ENCODE measurements around the gene DPAGT1.
"Not testable (repeated sequence)": the region's sequence is repeated elsewhere in the genome, so short reads cannot be mapped to it uniquely, and the experiment has no call there.

DPAGT1 gene

DNA sequence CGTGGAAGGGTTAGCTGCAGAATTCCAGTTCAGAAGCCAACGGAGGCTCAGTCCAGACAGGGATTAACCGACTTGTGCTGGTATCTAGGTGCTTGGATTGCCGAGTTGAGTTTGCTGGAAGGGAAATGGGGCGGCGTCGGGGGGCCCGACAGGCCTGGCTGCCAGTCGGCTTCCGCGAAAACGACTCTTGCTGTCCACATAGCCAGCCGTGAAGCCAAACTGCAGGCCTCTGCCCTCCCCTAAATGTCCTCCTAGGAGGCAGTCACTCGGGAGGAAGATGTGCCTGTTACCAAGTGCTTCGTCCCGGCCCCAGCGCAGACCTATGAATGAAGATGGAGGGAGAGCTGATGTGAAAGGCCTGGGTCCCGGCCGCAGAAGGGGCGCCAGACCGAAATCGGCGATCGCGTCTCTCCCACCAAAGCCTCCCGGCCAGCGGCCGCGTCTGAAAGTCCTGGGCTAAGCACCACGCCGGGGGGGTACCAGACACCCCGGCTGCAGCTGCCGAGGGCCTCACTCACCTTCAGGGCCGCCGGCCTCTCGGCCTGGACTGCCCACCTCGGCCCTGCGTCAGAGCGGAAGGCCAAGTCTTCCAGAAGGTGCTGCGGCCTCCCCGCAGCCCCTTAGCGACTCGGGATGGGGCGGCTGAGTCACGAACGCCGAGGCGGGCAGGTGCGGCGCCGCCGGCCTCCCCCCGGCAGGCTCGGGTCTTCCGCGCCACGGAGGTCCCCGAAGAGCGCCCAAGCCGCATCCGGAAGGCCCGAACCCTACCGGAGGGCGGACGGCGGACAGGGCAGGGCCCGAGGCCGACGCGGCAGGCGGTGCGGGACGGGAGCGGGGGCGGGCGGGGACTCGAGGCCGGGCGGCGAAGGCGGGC, 7.5 kb downstream of the DPAGT1 start:
- DNase-seq = no peak

GRCh38 chr11:119092880-119093842, 8.5 kb downstream of the DPAGT1 start:
- DNase-seq = no peak

DNA sequence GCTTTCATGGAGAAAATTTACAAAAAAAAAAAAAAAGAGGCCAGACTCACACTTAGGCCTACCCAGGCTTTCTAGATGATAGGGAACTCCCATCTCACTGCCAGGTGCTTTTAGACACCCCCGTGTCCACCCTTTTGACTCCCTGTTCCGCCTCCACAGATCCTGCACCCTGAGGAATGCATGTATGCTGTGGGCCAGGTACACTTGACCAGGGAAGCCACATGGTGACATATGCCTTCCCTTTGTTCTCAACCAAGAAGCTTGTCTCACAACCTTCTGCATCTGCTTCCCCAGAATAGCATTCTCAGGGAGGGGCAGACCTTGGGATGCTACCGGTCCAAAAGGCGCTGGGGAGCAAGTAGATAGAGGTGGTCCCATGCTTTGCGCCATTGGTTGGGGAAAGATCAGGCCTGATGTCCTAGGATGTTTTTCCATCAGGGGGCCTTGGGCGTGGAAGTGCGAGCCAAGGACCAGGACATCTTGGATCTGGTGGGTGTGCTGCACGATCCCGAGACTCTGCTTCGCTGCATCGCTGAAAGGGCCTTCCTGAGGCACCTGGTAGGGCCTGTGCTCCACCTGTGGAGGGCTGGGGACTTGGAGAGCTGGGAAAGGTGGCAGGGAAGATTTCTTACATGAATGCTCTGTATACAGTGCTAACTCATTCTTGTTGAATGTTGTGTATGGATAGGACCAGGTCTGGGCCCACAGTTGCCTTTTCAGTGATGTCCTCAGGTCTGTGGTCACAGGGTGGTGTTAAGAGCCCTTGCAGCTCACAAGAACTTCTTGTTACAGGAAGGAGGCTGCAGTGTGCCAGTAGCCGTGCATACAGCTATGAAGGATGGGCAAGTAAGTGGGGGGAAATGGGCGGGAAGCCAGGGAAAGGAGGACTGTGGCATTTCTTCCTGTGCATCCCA, 9.4 kb downstream of the DPAGT1 start:
- no peak for DNase-seq

GRCh38 chr11:119091178-119091577, 10.5 kb downstream of the DPAGT1 start:
- no peak for DNase-seq

- DNase-seq = no peak
These were observed 12.3 kb downstream of the DPAGT1 start for GRCh38 chr11:119089319-119089718.

- no peak for DNase-seq
These were observed 13.2 kb downstream of the DPAGT1 start for GRCh38 chr11:119088406-119088805.

DNA sequence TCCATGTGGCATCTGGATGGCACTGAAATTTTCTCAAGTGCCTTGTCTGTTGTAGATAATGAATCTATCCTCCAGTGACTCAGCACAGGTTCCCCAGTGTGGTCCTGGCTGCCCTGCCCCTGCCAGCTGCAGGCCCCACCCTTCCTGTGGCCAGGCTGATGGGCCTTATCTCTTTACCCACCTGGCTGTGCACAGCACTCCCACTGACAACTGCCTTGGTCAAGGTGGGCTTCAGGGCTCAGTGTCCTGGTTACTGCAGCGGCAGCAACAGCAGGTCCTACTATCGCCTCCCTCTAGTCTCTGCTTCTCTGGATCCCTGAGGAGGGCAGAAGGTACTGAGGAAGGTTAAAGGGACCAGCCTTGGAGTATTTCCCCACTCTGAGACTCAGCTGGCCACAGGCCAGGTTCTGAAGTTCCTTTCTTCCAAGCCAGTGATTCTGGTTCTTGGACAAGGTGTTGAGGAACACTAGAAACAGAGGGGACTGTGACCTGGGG, 13.9 kb downstream of the DPAGT1 start:
- no peak for DNase-seq

GRCh38 chr11:119087123-119087522, 14.5 kb downstream of the DPAGT1 start:
- DNase-seq = no peak

- peak; percentile 27 for DNase-seq
These were observed 16.2 kb downstream of the DPAGT1 start for GRCh38 chr11:119085437-119085847.

DNA sequence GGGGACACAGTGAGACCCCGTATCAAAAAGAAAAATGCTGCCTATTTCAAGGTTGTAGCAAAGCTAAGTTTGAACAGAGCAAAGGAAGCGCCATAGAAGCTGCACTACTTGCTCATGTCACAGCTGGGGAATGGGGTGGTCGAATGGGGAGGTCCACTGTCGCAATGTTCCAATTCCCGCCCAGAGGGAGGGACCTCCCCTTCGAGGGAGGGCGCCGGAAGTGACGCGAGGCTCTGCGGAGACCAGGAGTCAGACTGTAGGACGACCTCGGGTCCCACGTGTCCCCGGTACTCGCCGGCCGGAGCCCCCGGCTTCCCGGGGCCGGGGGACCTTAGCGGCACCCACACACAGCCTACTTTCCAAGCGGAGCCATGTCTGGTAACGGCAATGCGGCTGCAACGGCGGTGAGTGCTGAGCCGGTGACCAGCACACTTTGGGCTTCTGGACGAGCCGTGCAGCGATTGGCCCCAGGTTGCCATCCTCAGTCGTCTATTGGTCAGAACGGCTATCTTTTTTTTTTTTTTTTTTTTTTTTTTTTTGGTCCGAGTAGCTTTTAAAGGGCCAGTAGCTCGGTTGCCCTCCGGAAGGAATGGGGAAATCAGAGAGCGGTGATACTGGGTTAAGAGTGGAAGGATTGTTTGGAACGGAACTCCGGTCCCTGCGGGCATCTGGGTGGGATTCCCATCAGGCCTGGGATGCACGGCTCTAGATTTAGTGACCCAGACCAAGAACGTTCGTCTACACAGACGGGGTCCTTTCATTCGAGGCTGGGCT, 16.8 kb downstream of the DPAGT1 start, which contains the start of gene HMBS:
Gene HMBS (plus strand): TSS at position 219 of the 774 bp plus-strand sequence. CDS start 153 bp downstream, at position 372.
- peak; percentile 95 for DNase-seq

DNA sequence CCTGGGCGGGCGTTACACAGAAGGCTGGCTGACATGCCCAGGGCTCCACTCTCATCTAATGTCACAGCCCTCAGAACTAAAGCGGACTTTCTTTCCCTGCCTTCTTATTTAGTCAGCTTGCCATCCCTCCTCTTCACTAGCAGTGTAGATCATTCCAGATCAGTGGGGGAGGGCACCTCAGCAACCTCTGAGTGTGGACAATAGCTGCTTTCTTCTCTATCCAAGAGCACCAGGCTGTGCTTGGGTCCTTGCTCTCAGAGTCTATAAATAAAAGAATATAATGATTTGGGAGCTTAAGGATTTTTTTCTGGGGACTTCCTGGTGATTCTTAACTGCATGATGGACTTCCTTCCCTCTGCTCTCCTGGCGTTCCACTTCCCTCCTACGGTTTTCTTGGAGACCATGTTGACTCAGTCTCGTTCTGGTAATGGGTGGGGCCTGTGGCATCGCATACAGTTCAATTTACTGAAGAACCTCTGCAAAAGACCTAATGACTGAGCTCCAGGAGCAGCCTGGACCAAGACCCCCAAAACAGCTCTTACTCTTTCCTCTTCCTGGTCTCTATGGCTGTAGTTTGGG, 19.9 kb downstream of the DPAGT1 start:
- no peak for DNase-seq

- DNase-seq = no peak
These were observed 22.8 kb downstream of the DPAGT1 start for GRCh38 chr11:119078675-119079420.

DNA sequence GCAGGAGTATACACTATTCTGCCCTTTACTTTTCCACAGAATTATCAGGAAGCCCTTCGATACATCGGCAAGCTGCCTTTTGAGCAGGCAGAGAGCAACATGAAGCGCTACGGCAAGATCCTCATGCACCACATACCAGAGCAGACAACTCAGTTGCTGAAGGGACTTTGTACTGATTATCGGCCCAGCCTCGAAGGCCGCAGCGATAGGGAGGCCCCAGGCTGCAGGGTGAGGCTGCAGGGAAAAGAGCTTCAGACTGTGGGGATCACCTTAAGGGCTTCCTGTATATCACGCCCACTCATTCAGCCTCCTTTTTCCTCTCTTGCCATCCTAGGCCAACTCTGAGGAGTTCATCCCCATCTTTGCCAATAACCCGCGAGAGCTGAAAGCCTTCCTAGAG, 23.8 kb downstream of the DPAGT1 start:
- no peak for DNase-seq

GRCh38 chr11:119067371-119068222, 34.1 kb downstream of the DPAGT1 start, which contains the start of gene VPS11:
TSS of gene VPS11 (plus strand) at chr11:119067818. CDS start at chr11:119067824, 6 bp downstream.
- DNase-seq = peak; percentile 96

- DNase-seq = peak; percentile 31
These were observed 36.3 kb downstream of the DPAGT1 start for GRCh38 chr11:119065369-119065768.

GRCh38 chr11:119062779-119063178, 38.9 kb downstream of the DPAGT1 start:
- DNase-seq = peak; percentile 49

DNA sequence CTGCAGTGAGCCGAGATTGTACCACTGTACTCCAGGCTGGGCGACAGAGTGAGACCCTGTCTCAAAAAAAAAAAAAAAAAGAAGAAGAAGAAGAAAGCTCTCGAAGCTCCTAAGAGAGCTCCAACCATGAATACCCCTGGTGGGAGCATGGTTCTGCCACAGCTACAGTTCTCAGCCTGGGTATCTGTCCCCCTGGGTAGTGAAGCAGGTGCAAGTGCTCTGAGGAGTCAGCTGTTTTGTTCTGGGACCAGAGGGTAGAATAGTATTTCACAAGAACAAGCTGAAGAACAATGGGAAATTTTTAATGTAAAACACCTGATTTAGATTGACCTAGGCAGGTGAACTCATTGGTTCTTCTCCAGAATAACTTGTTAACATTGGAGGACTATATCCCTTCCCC, 40.4 kb downstream of the DPAGT1 start:
- no peak for DNase-seq

DNA sequence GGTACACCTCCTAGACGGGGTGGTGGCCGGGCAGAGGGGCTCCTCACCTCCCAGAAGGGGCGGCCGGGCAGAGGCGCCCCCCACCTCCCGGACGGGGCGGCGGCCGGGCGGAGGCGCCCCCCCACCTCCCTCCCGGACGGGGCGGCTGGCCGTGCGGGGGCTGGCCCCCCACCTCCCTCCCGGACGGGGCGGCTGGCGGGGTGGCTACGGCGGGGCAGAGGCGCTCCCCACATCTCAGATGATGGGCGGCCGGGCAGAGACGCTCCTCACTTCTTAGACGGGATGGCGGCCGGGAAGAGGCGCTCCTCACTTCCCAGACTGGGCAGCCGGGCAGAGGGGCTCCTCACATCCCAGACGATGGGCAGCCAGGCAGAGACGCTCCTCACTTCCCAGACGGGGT, 42.5 kb downstream of the DPAGT1 start:
- not testable (repeated sequence) for DNase-seq

Data from fibroblast of skin of right biceps (primary cell).